ENCODE measurements around the gene LDLRAD4.

The LDLRAD4 gene

GRCh38 chr18:13289481-13290205 is 71.1 kb downstream of the LDLRAD4 start:
- DNase-seq, result no peak

GRCh38 chr18:13290856-13291271 is 72.3 kb downstream of the LDLRAD4 start:
- peak; percentile 68 for DNase-seq

- no peak for DNase-seq
These were observed 72.7 kb downstream of the LDLRAD4 start for GRCh38 chr18:13291299-13291698.

- no peak for DNase-seq
These were observed 73.3 kb downstream of the LDLRAD4 start for GRCh38 chr18:13291745-13292447.

- no peak for DNase-seq
These were observed 74.2 kb downstream of the LDLRAD4 start for GRCh38 chr18:13292736-13293135.

GRCh38 chr18:13294309-13294708 is 75.7 kb downstream of the LDLRAD4 start:
- DNase-seq, result no peak

- no peak for DNase-seq
These were observed 77.3 kb downstream of the LDLRAD4 start for GRCh38 chr18:13295894-13296293.

GRCh38 chr18:13296867-13297574 is 78.5 kb downstream of the LDLRAD4 start:
- DNase-seq, result no peak

GRCh38 chr18:13298262-13298661 is 79.7 kb downstream of the LDLRAD4 start:
- DNase-seq, result no peak

GRCh38 chr18:13300029-13300428 is 81.5 kb downstream of the LDLRAD4 start:
- no peak for DNase-seq

GRCh38 chr18:13300796-13301195 is 82.2 kb downstream of the LDLRAD4 start:
- DNase-seq, result no peak

GRCh38 chr18:13302040-13302439 is 83.5 kb downstream of the LDLRAD4 start:
- no peak for DNase-seq

GRCh38 chr18:13302457-13303225 is 84.1 kb downstream of the LDLRAD4 start:
- DNase-seq, result no peak

GRCh38 chr18:13303756-13304364 is 85.3 kb downstream of the LDLRAD4 start:
- DNase-seq, result no peak

- no peak for DNase-seq
These were observed 86.7 kb downstream of the LDLRAD4 start for GRCh38 chr18:13305301-13305700.

GRCh38 chr18:13306583-13306982 is 88.0 kb downstream of the LDLRAD4 start:
- no peak for DNase-seq

- DNase-seq, result peak; percentile 27
These were observed 89.8 kb downstream of the LDLRAD4 start for GRCh38 chr18:13308369-13308768.

- no peak for DNase-seq
These were observed 90.6 kb downstream of the LDLRAD4 start for GRCh38 chr18:13309031-13309747.

- DNase-seq, result no peak
These were observed 91.4 kb downstream of the LDLRAD4 start for GRCh38 chr18:13309748-13310670.

- DNase-seq, result no peak
These were observed 92.6 kb downstream of the LDLRAD4 start for GRCh38 chr18:13311193-13311592.

GRCh38 chr18:13312515-13312914 is 94.0 kb downstream of the LDLRAD4 start:
- no peak for DNase-seq

All from stimulated activated CD4-positive, alpha-beta T cell treated with anti-CD3 and anti-CD28 coated beads, Interleukin-1b, Interleukin-23, amount 100 ng/mL, for 48 hours (primary cell).